ENCODE data around the gene ZNF462. TPM values are rescaled to one million over a fixed set of nuclear protein-coding genes. Genes with fewer than 3 reads are reported as not detected.
"Not testable (repeated sequence)": the region's sequence is repeated elsewhere in the genome, so short reads cannot be mapped to it uniquely, and the experiment has no call there.

ZNF462 gene
- total RNA-seq, 1 donor from 2014 or later = 0.37 TPM

DNA sequence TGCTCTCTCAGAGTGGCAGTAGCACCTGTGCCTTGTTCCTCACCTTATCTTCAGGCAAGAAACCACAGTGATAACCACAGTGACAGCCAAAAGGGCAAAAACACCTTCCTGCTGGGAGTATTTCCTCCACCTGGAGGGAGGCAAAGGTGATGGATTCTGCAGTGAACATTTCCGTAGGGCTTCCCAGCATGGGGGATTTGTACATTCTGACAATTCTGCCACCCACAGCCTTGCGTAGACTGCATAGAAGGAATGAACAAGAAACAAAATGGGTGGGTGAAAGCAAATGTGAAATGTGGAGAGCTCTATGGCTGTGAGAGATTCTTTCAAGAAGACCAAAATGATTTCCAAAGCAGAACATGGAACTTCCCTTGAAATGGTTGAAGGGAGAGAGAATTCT lies 111.4 kb downstream of the ZNF462 start:
- no peak overlapping the region for H3K4me3 Mint-ChIP-seq
- H3K27ac Mint-ChIP-seq = no peak overlapping the region
- peaks cover 5% of the 10 kb centered on the region for H3K27me3 Mint-ChIP-seq
- no peak for DNase-seq
- H3K36me3 Mint-ChIP-seq (ENCODE audit: low read depth) = no peaks in the 10 kb centered on the region
- intact Hi-C loops (cut with micrococcal nuclease) = no loop called here
- no peaks in the 10 kb centered on the region for H3K4me1 Mint-ChIP-seq
- H3K9me3 Mint-ChIP-seq = no peaks in the 10 kb centered on the region

DNA sequence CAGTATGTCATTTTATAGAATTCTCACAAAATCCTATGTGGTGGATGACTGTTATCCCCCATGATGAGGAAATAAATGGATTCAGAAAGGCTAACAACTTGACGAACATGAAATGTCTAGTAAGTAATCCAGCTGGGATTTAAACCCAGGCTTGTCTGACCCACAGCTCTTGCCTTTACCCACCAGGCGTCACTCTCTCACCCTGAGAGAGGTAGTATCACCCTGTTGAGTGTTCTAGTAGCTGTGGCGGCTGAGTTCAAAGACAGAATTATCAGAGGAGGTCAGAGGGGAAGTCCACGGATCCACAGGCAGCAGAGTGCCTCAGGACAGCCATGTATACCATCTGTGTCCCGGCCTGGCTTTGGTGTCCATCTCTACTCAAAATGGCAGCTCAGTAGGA lies 113.8 kb downstream of the ZNF462 start:
- intact Hi-C loops (cut with micrococcal nuclease) = no loop called here
- Mint-ChIP-seq H3K4me1 (no peaks in the 10 kb centered on the region), H3K27ac (no peak overlapping the region), H3K9me3 (no peaks in the 10 kb centered on the region), H3K27me3 (no peaks in the 10 kb centered on the region), H3K36me3 (ENCODE audit: low read depth) (no peaks in the 10 kb centered on the region), H3K4me3 (no peak overlapping the region)
- no peak for DNase-seq

DNA sequence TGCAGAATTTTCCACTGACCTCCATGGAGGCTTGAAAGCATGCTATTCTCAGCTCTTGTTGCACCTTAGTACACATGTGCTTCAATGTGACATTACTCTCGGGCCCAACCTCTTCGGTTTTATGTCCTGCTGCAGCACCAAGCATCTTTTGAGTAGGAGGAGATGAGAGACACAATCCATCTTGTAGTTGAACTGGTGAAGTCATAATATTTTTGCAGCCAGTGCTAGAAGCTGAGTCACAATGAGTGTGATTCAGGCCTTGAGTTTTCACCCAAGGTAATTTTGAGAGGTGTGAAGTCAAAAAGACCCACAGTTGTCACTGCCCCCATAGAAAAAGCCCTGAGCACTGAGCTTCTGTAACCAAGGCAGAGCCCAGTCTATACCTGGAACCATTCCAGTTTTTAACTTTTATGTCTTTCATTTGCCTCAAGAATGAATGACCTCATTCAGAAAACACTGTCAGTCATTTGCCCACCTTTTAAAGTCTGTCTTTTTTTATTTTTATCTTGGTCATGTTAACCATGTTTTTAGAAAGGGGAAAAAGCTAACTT lies 117.7 kb downstream of the ZNF462 start:
- intact Hi-C loops (cut with micrococcal nuclease) = no loop called here
- H3K27ac Mint-ChIP-seq = no peak overlapping the region
- no peaks in the 10 kb centered on the region for H3K4me1 Mint-ChIP-seq
- DNase-seq = no peak
- no peaks in the 10 kb centered on the region for H3K9me3 Mint-ChIP-seq
- no peaks in the 10 kb centered on the region for H3K36me3 Mint-ChIP-seq (ENCODE audit: low read depth)
- no peaks in the 10 kb centered on the region for H3K27me3 Mint-ChIP-seq
- H3K4me3 Mint-ChIP-seq = no peak overlapping the region

DNA sequence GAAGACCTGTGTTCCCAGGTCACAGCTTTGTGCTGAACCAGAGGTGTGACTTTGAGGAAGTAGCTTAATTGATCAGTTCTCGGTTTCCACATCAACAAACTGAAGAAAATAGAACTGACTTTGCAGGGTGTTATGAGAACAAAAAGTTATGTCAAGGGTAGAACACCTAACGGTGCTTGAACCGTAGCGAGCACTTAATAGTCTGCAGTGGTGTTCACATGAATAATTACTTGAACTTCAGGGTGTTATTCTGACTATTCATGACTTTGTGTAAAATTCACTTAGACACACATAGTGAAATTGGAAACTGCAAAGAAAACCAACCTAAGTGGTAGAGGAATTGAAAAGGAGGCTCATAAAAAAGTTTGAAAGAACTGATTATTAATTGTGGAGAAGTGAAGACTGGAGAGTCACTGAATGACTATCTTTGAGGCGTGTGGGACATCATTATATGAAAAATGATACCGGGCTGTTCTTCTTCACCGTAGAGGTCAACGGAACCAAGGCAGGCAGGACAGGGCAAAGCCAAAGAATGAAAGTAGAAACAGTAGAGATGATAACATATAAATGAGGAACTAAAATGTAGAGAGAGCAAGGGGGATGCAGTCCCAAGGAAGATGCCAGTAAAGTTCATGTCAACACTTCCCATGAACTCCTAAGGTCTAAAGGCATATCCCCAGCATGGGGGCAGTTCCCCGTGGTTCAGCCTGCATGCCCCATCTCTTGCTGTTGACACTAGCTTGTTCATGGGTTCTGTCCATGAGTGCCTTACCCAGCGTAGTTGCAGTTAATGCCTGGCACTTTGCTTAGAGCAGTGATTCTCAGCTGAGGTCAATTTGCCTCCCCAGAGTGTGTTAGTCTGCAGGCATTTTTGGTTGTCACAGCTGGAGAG lies 118.7 kb downstream of the ZNF462 start:
- Mint-ChIP-seq H3K4me1 (no peaks in the 10 kb centered on the region), H3K36me3 (ENCODE audit: low read depth) (no peaks in the 10 kb centered on the region), H3K4me3 (no peak overlapping the region), H3K9me3 (no peaks in the 10 kb centered on the region), H3K27ac (no peak overlapping the region), H3K27me3 (no peaks in the 10 kb centered on the region)
- no peak for DNase-seq
- intact Hi-C loops (cut with micrococcal nuclease) = no loop called here

DNA sequence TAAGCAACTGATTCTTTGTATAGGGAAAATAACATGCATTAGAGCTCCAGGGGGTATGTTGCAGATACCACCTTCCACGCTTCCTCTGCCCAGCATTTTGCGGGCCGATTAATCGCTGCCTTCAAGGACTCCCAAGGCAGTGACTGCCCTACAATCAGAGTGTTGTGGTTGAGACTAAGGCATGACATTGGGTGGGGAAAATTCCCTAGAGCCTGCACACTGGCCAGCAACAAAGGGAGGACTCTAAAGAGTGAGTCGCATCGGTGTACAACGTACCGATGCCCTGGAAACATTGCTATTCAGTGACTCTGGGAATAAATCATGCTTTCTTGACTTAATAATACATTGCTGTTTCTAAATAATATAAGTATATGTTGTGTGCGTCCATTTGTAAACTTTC lies 119.7 kb downstream of the ZNF462 start:
- H3K36me3 Mint-ChIP-seq (ENCODE audit: low read depth) = no peaks in the 10 kb centered on the region
- intact Hi-C loops (cut with micrococcal nuclease) = no loop called here
- no peak overlapping the region for H3K27ac Mint-ChIP-seq
- no peaks in the 10 kb centered on the region for H3K9me3 Mint-ChIP-seq
- DNase-seq = no peak
- no peaks in the 10 kb centered on the region for H3K27me3 Mint-ChIP-seq
- H3K4me1 Mint-ChIP-seq = no peaks in the 10 kb centered on the region
- H3K4me3 Mint-ChIP-seq = no peak overlapping the region

DNA sequence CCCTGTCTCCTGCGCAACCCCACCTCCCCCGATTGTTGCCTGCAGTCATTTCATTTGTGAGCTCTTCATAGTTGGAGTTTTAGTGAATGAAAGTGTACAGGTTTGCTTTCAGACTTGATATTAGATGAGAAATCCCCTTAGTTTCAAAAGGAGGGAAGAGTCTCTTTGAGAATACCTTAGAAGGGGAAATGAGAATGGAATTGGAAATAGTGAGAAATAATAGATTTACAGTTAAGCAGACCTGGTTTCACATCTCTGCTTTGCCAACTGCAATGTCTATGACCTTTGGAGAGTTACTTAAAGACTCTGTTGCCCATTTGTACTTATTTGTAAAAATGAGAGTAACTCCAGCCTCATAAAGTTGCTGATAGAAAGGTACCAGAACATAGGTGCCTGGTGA lies 120.4 kb downstream of the ZNF462 start:
- no peaks in the 10 kb centered on the region for H3K27me3 Mint-ChIP-seq
- no peaks in the 10 kb centered on the region for H3K4me1 Mint-ChIP-seq
- H3K9me3 Mint-ChIP-seq = no peaks in the 10 kb centered on the region
- H3K27ac Mint-ChIP-seq = no peak overlapping the region
- DNase-seq = no peak
- intact Hi-C loops (cut with micrococcal nuclease) = no loop called here
- no peak overlapping the region for H3K4me3 Mint-ChIP-seq
- H3K36me3 Mint-ChIP-seq (ENCODE audit: low read depth) = no peaks in the 10 kb centered on the region

DNA sequence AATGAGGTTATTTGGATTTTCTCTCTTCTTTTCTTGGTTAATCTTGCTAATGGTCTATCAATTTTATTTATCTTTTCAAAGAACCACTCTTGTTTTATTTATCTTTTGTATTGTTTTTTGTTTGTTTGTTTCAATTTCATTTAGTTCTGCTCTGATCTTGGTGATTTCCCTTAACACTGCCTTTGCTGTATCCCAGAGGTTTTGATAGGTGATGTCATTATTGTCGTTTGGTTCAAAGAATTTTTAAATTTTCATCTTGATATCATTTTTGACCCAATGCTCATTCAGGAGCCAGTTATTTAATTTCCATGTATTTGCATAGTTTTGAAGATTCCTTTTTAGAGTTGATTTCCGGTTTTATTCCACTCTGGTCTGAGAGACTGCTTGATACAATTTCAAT lies 126.9 kb downstream of the ZNF462 start:
- H3K27me3 Mint-ChIP-seq; DNase-seq; H3K27ac Mint-ChIP-seq; H3K9me3 Mint-ChIP-seq; H3K4me1 Mint-ChIP-seq; H3K36me3 Mint-ChIP-seq (ENCODE audit: low read depth); intact Hi-C loops (cut with micrococcal nuclease); H3K4me3 Mint-ChIP-seq: not testable (repeated sequence)

DNA sequence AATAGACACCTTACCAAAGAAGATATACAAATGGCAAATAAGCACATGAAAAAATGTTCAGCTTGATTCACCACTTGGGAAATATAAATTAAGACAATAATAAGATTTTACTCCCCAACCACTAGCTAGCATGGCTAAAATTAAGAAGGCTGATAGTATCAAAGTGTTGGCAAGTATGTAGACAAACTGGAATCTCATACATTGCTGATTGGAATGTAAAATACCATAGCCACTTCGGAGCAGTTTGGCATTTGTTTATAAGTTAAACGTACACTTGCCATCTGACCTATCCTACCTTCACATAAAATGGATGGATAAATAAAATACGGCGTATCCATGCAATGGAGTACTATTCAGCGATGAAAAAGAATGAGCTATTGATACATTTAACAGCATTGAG lies 129.2 kb downstream of the ZNF462 start:
- intact Hi-C loops (cut with micrococcal nuclease) = no loop called here
- no peak overlapping the region for H3K27ac Mint-ChIP-seq

DNA sequence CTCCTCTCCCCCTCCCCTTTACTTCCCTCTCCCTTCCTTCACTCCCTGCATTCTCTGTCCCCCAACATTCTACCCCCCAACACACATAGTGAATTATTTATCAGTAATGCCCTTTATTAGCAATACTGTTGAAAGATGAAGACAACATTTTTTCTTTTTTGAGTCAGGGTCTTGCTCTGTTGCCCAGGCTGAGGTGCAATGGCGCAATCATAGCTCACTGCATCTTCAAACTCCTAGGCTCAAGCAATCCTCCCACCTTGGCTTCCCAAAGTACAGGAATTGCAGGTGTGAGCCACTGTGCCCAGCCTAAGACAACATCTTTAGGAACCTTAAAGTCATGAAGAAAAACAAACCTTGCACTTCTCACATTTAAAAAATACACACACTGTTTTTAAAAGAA lies 130.6 kb downstream of the ZNF462 start:
- Mint-ChIP-seq H3K9me3 (peaks cover 8% of the 10 kb centered on the region), H3K4me3 (no peak overlapping the region), H3K4me1 (no peaks in the 10 kb centered on the region), H3K27me3 (no peaks in the 10 kb centered on the region), H3K27ac (no peak overlapping the region), H3K36me3 (ENCODE audit: low read depth) (no peaks in the 10 kb centered on the region)
- no peak for DNase-seq
- intact Hi-C loops (cut with micrococcal nuclease) = no loop called here

More for the DNA sequence above, 129.2 kb downstream of the ZNF462 start:
- H3K4me3 Mint-ChIP-seq = no peak overlapping the region
- DNase-seq = no peak
- H3K4me1 Mint-ChIP-seq = no peaks in the 10 kb centered on the region
- H3K36me3 Mint-ChIP-seq (ENCODE audit: low read depth) = no peaks in the 10 kb centered on the region
- H3K27me3 Mint-ChIP-seq = no peaks in the 10 kb centered on the region
- H3K9me3 Mint-ChIP-seq = peaks cover 9% of the 10 kb centered on the region

DNA sequence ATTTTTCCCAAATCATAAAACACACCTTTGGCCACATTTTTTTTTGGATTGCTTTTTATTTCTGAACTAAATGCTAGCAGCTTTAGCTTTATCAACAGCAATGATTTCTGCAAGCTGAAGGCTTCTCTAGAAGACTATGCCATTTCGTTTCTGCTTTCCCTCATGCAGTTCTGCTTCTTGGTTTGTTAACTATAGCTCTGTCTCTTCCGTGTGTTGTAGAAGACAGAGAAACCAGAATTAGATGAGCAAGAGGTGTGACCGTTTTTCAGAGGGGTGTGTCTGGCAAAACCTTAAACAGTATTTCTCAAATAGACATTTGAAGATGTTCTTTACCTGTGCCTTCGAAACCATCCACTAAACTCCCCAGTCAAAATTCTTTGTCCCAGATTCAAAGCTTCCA lies 131.5 kb downstream of the ZNF462 start:
- Mint-ChIP-seq H3K36me3 (ENCODE audit: low read depth) (no peaks in the 10 kb centered on the region), H3K27me3 (no peaks in the 10 kb centered on the region), H3K4me1 (no peaks in the 10 kb centered on the region), H3K9me3 (peaks cover 4% of the 10 kb centered on the region), H3K4me3 (no peak overlapping the region), H3K27ac (no peak overlapping the region)
- intact Hi-C loops (cut with micrococcal nuclease) = no loop called here
- no peak for DNase-seq

DNA sequence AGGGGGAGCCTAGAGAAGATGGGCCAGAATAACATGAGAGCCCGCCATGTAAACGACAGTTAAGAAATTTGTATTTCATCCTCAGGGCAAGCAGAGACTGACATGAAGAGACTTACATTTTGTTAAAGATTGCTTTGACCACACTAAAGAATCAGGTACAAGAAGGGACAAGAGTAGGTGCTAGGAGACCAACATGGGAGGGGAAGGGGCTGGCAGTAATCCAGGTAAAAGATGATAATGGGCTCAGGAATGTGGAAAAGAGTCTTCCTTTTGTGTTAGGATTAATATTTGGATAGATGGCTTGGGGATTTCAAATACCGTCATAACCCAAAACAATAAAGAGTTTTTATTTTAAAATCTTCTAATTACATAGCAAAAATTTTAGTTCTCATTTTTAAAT lies 137.3 kb downstream of the ZNF462 start:
- intact Hi-C loops (cut with micrococcal nuclease) = no loop called here
- Mint-ChIP-seq H3K4me3 (no peak overlapping the region), H3K27me3 (no peaks in the 10 kb centered on the region), H3K27ac (no peak overlapping the region), H3K36me3 (ENCODE audit: low read depth) (no peaks in the 10 kb centered on the region), H3K4me1 (no peaks in the 10 kb centered on the region), H3K9me3 (no peaks in the 10 kb centered on the region)
- DNase-seq = no peak

DNA sequence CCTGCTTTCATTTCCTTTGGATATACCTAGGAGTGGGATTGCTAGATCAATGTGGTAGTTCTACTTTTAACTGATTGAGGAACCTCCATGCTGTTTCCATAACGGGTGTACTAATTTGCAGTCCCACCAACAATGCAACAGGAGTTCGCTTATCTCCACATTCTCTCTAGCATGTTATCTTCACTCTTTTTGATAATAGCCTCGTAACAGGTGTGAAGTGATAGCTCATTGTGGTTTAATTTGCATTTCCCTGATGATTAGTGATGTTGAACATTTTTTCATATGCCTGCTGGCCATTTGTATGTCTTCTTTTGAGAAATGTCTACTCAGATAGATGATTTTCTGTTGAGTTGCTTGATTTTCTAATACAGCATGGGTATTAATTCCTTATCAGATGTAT lies 142.2 kb downstream of the ZNF462 start:
- DNase-seq = no peak
- H3K36me3 Mint-ChIP-seq (ENCODE audit: low read depth) = no peaks in the 10 kb centered on the region
- H3K4me3 Mint-ChIP-seq = no peak overlapping the region
- H3K9me3 Mint-ChIP-seq = no peaks in the 10 kb centered on the region
- H3K27me3 Mint-ChIP-seq = no peaks in the 10 kb centered on the region
- no peaks in the 10 kb centered on the region for H3K4me1 Mint-ChIP-seq
- intact Hi-C loops (cut with micrococcal nuclease) = no loop called here
- H3K27ac Mint-ChIP-seq = no peak overlapping the region

DNA sequence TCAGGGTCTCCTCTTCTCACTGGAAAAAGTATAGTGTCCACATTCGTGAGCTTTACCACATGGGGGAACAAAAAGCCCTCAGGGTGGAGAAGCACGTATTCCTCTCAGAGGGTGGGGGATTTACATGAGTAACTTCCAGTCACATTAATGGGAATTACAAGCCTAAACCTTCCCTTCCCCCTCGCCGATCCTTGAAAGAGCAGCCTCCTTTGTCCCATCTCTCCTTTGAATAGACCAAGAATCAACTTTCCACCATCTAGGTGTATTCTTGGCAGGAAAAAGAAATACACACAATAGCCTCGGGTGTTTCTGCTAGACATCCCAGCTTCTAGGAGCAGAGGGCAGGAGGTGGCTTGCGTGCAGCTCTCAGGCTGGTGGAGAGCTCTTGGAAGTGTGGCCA lies 144.4 kb downstream of the ZNF462 start:
- no peak for DNase-seq
- Mint-ChIP-seq H3K4me3 (no peak overlapping the region), H3K27ac (no peak overlapping the region), H3K4me1 (no peaks in the 10 kb centered on the region), H3K27me3 (no peaks in the 10 kb centered on the region), H3K36me3 (ENCODE audit: low read depth) (no peaks in the 10 kb centered on the region), H3K9me3 (peaks cover 3% of the 10 kb centered on the region)
- intact Hi-C loops (cut with micrococcal nuclease) = no loop called here

DNA sequence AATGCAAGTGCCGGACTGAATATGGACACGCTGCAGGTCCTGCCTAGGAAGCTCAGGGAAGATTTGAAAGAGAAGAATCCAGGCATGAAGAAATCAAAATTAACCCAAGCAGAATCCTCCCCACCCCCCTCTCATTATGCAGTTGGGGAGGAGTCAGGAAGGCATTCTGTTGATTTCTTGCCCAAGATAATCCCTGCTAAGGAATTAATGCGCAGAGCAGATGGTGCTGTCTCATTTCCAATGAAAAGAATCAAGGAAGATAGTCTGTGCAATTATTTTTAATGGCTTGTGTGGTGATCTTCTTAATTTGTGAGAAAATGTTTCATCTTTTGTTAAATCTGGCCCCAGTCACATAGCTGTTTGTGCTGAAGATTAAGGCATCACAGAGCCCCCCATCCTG lies 145.0 kb downstream of the ZNF462 start:
- H3K27me3 Mint-ChIP-seq = no peaks in the 10 kb centered on the region
- H3K4me3 Mint-ChIP-seq = no peak overlapping the region
- no peaks in the 10 kb centered on the region for H3K36me3 Mint-ChIP-seq (ENCODE audit: low read depth)

DNA sequence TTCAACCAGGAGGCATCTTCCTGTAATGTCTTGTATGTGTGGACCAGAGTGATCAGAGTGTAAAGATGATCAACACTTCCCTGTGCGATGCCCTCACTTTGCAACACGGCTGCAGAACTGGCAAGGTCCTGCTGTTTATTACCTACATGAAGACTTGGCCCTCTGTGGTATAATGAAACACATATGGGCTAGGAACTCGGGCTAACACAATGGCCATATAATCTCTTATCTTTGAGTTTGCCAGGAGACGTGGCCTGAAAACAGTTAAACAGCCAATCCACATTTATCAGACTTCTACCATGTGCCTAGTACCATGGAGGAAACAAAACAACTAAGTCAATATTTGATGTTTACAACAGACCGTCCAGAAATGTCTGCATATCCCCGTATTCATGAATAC lies 145.5 kb downstream of the ZNF462 start:
- H3K4me3 Mint-ChIP-seq = no peak overlapping the region
- no peaks in the 10 kb centered on the region for H3K27me3 Mint-ChIP-seq
- DNase-seq = no peak
- intact Hi-C loops (cut with micrococcal nuclease) = no loop called here
- no peaks in the 10 kb centered on the region for H3K36me3 Mint-ChIP-seq (ENCODE audit: low read depth)
- peaks cover 3% of the 10 kb centered on the region for H3K9me3 Mint-ChIP-seq
- H3K27ac Mint-ChIP-seq = no peak overlapping the region
- H3K4me1 Mint-ChIP-seq = no peaks in the 10 kb centered on the region

More for the DNA sequence above, 145.0 kb downstream of the ZNF462 start:
- Mint-ChIP-seq H3K4me1 (no peaks in the 10 kb centered on the region), H3K9me3 (peaks cover 3% of the 10 kb centered on the region), H3K27ac (no peak overlapping the region)
- DNase-seq = no peak
- intact Hi-C loops (cut with micrococcal nuclease) = no loop called here
